Endometrium (tissue), 2 donors: Measurements from ENCODE around the gene LCOR.

ENCODE experiments used
- FAIRE-seq: peaks from 2 replicates; lab custom pipeline; 2012; peaks lifted over from hg19 to GRCh38; lab: Jason Lieb, UNC
- donor health status: control.
- donor health status: control.

The LCOR gene

DNA sequence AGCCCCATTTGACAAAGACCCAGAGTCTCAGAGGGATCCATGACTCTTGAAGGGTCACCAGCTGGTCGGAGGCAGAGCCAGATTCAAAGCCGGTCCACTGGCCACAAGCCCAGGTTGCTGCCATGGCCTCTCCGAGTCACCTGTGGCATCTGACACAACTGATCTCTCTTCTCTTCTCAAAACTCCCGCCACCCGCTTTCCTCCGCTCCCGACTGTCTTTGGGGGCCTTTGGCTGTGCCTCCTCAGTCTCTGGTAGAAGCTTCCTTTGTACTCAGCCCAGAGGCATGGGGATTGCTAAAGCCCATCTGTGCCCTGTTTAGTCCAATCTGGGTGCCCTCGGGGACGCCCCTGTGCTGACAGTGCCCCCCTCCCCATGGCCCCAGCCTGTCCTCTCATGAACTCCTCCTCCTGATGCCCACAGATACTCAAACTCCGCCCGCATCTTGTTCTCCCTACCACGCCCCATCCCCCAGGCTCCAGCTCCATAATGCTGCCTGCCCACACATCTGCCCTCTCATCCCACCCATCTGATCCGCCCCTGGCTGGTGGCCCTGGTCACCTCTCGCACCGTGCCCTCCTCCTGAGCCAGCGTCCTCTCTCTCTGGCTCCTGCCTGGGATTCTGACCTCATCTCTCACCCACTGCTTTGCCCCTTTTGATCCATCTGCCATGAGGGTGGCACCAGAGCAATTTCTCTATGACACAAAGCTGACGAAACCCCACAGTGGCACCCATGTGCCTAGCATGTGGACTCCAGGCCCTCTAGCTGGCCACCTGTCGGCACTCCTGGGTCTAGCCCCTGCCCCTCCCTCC is 203.1 kb downstream of the LCOR start:
- FAIRE-seq: no peak

DNA sequence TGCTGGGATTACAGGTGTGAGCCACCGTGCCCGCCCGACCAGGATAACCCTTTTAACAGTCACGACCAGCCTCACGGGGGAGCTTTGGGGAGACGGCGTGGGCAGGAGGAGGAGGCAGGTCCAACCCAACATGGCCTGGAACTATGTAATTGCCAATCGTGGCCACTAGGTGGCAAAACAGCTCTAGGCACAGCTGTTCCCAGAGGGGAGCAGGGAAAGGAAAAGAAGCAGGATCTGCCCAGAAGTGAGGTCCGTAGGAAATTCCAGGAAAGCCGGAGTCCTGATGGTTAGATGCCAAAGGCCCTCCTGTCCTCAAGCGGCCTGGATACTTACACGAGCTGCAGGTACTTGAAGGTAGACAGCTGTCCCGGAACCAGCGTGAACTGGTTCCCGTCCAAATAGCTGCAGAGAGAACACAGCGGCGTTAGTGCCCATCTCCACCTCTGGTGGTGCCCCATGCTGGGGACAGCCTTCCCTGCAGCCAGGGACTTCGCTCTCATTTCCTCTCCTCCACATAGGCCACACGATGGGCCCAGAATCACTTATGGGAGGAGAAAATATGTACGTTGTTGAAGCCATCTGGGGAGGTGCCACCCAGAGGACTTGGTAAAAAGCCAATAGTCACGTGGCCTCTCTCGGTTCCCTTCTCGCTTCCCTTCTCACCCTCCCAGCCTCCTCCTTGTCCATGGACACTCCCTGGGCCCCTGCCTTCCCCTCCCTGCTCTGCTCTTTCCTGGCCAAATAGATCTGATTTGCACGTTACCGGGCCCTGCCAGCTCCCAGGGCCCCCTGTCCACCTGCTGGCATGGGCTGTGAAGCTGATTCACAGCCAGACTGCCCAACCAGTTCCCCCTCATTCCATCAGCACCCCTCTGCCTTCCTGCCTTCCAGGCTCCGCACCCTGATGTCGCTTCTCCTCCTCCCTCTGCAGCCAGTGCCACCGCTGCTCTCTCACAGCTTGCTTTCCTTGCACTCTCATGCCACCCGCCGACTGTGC is 205.6 kb downstream of the LCOR start:
- FAIRE-seq: no peak

DNA sequence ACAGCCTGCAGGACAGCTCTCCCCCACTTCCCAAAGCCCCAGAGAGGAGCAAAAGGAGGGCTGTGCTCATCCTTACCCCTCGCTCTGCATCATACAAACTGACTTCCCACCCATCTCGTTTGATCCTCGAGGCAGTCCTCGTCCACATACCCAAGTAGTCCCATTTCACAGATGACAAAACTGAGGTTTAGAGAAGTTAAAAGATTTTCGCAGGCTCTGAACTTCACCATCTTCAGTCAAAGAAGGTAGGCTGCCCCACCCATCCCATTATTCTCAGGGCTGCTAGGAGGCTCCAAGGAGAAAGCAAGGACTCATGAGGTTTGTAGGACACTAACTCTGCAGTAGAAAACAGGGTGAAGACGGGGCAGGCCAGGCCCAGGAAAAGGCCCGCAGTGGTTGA is 206.6 kb downstream of the LCOR start:
- no peak for FAIRE-seq

DNA sequence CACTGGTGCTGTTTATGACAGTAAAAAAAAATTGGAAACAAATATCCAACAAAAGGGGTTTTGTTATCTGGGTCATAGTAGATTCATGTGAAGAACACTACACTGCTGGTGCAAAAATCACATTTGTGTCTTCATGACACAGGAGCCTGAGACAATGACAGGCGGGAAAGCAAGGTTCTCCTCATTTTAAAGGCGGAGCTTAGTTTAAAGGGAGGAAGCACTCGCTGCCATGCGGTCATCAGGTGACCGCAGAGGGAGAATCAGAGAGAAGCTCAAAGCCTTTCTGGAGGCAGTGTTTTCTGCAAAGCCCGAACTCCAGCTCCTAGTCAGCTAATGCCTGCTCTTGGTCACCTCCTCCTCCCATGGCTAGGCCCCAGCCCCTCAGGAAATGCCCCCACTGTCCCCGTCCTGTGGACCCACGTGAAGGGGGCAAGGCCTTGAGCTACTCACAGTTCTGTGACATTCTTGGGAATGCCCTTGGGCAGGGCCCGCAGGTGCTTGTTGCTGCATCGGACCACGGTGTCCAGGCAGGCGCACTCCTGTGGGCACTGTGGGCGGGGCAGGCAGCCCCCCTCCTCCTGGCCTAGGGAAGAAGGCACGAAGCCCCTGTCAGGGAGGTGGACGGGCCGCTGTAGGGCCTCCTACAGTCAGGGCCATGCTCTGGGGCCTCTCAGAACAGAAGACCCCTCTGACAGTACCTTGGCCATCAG is 207.6 kb downstream of the LCOR start:
- FAIRE-seq: no peak

DNA sequence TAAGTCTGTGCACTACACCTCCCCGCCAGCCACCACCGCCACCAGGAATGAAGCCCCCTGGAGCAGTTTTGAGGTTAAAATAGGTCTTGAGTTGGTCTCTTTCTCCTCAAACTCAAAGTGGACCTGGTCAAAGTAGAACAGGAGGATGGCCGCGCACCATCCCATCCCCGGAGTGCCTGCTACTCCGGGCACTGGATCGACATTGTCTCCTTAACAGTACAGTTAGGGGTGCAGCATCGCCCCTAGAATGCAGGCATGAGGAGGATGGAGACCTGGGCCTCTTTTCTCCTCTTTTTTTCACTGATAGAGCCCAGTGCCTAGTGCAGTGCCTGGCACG is 208.1 kb downstream of the LCOR start:
- no peak for FAIRE-seq

DNA sequence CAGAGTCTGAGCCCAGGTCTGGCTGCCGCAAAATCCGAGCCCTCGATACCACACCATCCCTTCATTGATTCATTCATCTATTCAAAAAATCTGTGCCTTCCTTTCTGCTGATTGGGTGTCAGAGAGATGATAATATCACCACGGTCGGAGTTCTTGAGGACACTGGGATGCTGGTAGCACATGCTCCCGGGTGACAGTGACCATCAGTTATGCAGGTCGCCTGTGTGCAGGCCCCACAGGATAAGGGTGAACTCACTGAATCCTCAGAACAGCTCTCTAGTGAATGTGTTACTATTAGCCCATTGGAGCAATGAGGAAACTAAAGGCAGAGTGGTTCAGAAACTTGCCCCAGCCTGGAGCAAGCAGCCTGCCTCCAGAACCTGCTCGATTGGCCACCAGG is 208.6 kb downstream of the LCOR start:
- no peak for FAIRE-seq

DNA sequence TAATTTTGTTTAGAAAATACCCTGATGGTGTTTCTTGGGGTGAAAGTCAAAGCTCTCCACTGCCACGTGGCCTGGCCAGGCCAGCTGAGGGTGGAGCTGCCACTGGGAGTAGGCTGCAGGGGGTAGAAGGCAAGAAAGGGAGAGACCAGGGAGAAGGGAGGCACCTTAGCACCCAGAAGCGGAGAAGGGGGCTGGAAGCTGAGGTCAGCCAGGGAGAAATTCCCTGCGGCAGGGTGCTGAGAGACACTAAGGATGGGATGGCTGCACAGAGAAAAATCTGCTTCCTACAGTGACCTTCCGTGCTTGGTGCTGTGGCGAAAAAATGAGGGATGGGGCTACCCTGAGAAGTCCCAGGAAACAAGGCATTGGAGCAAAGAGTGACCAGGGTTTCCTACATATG is 210.0 kb downstream of the LCOR start:
- no peak for FAIRE-seq

DNA sequence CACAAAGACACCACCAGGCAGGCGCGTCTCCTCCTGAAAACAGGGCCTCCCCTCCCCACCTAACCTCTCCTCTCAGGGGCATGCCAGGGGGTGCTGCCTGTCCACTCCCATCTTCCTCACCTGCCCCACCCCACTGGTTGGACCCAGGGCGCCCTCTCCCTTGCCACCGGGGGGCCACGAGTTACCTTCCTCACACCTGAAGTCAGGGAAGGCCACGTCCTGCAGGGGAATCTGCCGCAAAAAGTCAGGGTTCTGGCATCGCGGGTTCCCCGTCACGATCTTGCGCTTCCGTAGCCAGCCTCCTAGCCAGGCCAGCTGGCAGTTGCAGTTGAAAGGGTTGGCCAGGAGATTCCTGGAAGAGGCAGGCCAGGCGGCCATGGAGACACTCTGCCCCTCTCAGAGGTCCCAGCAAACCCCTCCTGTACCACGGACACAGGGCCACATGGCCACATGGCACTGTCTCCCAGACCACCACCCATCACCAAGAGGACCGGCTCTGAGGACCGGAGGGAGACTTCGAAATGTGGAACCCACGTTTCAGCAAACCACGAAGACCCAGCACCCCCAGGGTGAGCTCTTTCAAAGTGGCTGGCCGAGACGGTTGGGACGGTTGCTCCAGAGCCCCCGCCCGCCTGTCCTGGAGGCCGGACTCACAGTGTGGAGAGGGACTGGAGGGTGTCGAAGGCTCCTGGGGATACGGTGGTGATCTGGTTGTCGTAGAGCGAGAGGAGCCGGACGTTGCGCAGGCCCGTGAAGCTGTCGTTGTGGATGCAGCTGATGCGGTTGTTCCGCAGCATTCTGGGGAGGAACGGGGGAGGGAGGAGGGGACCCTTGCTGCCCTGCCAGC is 210.8 kb downstream of the LCOR start:
- no peak for FAIRE-seq

DNA sequence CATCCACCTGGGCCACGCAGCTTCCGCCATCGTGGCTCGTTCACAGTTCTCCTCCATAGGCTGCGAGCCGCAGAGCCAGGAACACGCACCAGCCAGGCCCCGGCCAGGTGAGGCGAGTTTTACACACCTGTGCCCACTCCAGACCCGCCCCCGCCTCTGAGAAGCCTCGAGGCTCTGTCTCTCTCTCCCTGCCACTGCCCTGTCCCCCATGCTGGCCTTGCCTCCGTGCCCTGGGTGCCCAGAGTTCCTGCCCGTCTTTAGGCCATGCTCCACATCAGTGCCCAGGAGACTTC is 211.4 kb downstream of the LCOR start:
- FAIRE-seq: no peak
